ENCODE results near the gene DUOX1. TPM values are rescaled to one million over a fixed set of nuclear protein-coding genes. Genes with fewer than 3 reads are reported as not detected.

DUOX1 gene
- total and polyA plus RNA-seq, 2 donors (not counting 1 experiment from before 2014, with no cell fraction given), result 0.27 TPM; not detected in 1

DNA sequence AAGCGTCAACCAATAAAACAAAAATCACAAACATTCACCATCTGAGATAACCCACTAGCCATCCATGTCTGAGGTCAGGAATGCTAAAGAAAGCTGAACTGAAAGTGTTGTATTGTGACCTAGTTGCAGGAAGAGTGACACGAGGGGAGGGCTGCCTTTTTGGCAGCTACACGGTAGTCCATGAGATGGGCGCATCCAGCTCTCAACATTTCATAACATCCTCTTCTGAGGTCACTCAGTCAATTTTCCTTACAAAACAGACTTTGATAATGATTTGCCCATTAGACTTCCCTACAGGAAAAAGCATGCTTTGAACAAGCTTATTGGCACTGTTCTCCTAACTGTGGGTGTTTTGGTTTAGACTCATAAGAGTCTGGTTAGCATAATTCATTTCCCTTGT is 73.4 kb downstream of the DUOX1 start:
- intact Hi-C loops (cut with micrococcal nuclease), result loop anchor here (5.0 to 10.0 kb wide), 2 partner anchors 319 to 412 kb away; partner anchors contain the start of gene SLC30A4
- H3K4me3 Mint-ChIP-seq, result no peak overlapping the region
- H3K4me1 Mint-ChIP-seq, result peaks cover 7% of the 10 kb centered on the region
- no peaks in the 10 kb centered on the region for H3K9me3 Mint-ChIP-seq (ENCODE audit: insufficient read depth)
- peaks cover 9 to 15% of the 10 kb centered on the region in 2 donors for H3K4me1 ChIP-seq (ENCODE audit: control insufficient read depth in 2 of 2, insufficient read depth in 2 of 2, low read length in 2 of 2)
- TF ChIP-seq EZH2 (IDR thresholded peaks at IDR 0.05; ENCODE audit: borderline replicate concordance, insufficient read depth, low read depth, low read length, poor library complexity, severe bottlenecking), result no peak
- TF ChIP-seq, protein P1, sequence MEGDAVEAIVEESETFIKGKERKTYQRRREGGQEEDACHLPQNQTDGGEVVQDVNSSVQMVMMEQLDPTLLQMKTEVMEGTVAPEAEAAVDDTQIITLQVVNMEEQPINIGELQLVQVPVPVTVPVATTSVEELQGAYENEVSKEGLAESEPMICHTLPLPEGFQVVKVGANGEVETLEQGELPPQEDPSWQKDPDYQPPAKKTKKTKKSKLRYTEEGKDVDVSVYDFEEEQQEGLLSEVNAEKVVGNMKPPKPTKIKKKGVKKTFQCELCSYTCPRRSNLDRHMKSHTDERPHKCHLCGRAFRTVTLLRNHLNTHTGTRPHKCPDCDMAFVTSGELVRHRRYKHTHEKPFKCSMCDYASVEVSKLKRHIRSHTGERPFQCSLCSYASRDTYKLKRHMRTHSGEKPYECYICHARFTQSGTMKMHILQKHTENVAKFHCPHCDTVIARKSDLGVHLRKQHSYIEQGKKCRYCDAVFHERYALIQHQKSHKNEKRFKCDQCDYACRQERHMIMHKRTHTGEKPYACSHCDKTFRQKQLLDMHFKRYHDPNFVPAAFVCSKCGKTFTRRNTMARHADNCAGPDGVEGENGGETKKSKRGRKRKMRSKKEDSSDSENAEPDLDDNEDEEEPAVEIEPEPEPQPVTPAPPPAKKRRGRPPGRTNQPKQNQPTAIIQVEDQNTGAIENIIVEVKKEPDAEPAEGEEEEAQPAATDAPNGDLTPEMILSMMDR (IDR thresholded peaks at IDR 0.05), result no peak
- no peak for DNase-seq
- no peaks in the 10 kb centered on the region for H4K20me1 ChIP-seq (ENCODE audit: control insufficient read depth, insufficient read depth, low read length, poor library complexity, severe bottlenecking)
- ChIA-PET POLR2A (interaction anchor here (0.9 kb wide), 1 partner anchor 15 kb away, joined by 4 read pairs; no protein-coding TSS in a partner anchor), CTCF (interaction anchor here (0.6 to 9.2 kb wide), 9 partner anchors 36 to 254 kb away, joined by 3 to 79 read pairs (median 6); a partner anchor contains a TSS)
- H3K4me3 ChIP-seq (ENCODE audit: control extremely low read depth in 1 of 5, extremely low read depth in 1 of 5, insufficient read depth in 1 of 5, low read depth in 2 of 5, low read length in 4 of 5), result no peak overlapping the region
- H3K9me3 ChIP-seq (ENCODE audit: control extremely low read depth in 1 of 3, control insufficient read depth in 2 of 3, insufficient read depth in 1 of 3, low read length in 2 of 3), result no peaks in the 10 kb centered on the region
- no peak overlapping the region for H3K4me2 ChIP-seq (replicated peaks; ENCODE audit: low read depth, low read length, poor library complexity, severe bottlenecking)
- H2AFZ ChIP-seq (ENCODE audit: insufficient read depth, low read depth, low read length, poor library complexity, severe bottlenecking), result no peak overlapping the region
- no peak overlapping the region for H3K27ac ChIP-seq (ENCODE audit: low read length in 2 of 2)
- peaks cover 15% of the 10 kb centered on the region for H3K27me3 Mint-ChIP-seq
- peak overlapping the region; percentile 20 for H3K27ac Mint-ChIP-seq
- H3K79me2 ChIP-seq (ENCODE audit: control insufficient read depth, insufficient read depth, low read length), result no peaks in the 10 kb centered on the region
- 69% methylated on average over 3 of the region's 4 CpGs for WGBS (ENCODE audit: insufficient coverage)
- no peak overlapping the region for H3K9ac ChIP-seq (ENCODE audit: low read length)
- H3K27me3 ChIP-seq (replicated peaks in 1 of 4; ENCODE audit: control extremely low read depth in 1 of 4, control insufficient read depth in 3 of 4, insufficient read depth in 4 of 4, low read length in 3 of 4), result peaks cover 0 to 3% (median 0%) of the 10 kb centered on the region in 4 experiments
- no peak for ATAC-seq (ENCODE audit: low read depth)
- H3K36me3 ChIP-seq (replicated peaks in 1 of 2; ENCODE audit: control extremely low read depth in 1 of 2, control insufficient read depth in 1 of 2, extremely low read depth in 1 of 2, insufficient read depth in 2 of 2, low read length in 1 of 2), result no peaks in the 10 kb centered on the region

DNA sequence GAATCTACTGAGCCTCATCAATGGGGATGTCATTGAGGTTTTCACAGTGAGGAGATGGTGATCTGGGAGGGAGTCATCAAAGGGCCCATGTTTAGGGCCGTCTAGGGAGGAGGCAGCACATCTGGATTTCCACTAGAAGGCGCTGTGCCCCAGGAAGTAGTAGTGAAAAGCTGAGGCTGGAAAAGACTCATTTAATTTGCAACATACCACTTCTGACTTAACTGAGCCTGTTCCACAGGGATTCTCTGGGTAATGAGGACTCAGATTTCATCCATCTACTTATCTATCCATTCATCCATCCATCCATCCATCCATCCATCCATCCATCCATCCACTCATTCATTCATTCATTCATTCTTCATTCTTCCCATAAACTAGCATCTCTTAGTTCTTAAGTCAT is 75.4 kb downstream of the DUOX1 start:
- no peak overlapping the region for H2AFZ ChIP-seq (ENCODE audit: insufficient read depth, low read depth, low read length, poor library complexity, severe bottlenecking)
- no peak overlapping the region for H3K27ac Mint-ChIP-seq
- no peak for ATAC-seq (ENCODE audit: low read depth)

More for the DNA sequence above, 75.4 kb downstream of the DUOX1 start:
- H3K4me3 ChIP-seq (ENCODE audit: control extremely low read depth in 1 of 5, extremely low read depth in 1 of 5, insufficient read depth in 1 of 5, low read depth in 2 of 5, low read length in 4 of 5), result no peak overlapping the region
- no peak overlapping the region for H3K4me3 Mint-ChIP-seq
- H3K4me1 ChIP-seq (ENCODE audit: control insufficient read depth in 2 of 2, insufficient read depth in 2 of 2, low read length in 2 of 2), result peaks cover 6 to 8% of the 10 kb centered on the region in 2 donors
- intact Hi-C loops (cut with micrococcal nuclease), result loop anchor here (1.0 to 10.0 kb wide), 2 partner anchors 194 to 410 kb away; no protein-coding TSS in a partner anchor
- no peak overlapping the region for H3K9ac ChIP-seq (ENCODE audit: low read length)
- WGBS (ENCODE audit: insufficient coverage), result no CpG with 5 or more reads among the region's 2 CpGs
- H3K4me2 ChIP-seq (replicated peaks; ENCODE audit: low read depth, low read length, poor library complexity, severe bottlenecking), result no peak overlapping the region
- no peaks in the 10 kb centered on the region for H4K20me1 ChIP-seq (ENCODE audit: control insufficient read depth, insufficient read depth, low read length, poor library complexity, severe bottlenecking)
- no peak overlapping the region for H3K27ac ChIP-seq (ENCODE audit: low read length in 2 of 2)
- H3K27me3 Mint-ChIP-seq, result peaks cover 24% of the 10 kb centered on the region
- POLR2A ChIA-PET, result interaction anchor here (0.6 kb wide), 1 partner anchor 192 kb away, joined by 10 read pairs; no protein-coding TSS in a partner anchor
- H3K27me3 ChIP-seq (replicated peaks in 1 of 4; ENCODE audit: control extremely low read depth in 1 of 4, control insufficient read depth in 3 of 4, insufficient read depth in 4 of 4, low read length in 3 of 4), result peaks cover 0 to 3% (median 0%) of the 10 kb centered on the region in 4 experiments
- H3K79me2 ChIP-seq (ENCODE audit: control insufficient read depth, insufficient read depth, low read length), result no peaks in the 10 kb centered on the region
- TF ChIP-seq EZH2 (IDR thresholded peaks at IDR 0.05; ENCODE audit: borderline replicate concordance, insufficient read depth, low read depth, low read length, poor library complexity, severe bottlenecking), result no peak
- TF ChIP-seq, protein P1 (IDR thresholded peaks at IDR 0.05), result peak; percentile 67
- no peaks in the 10 kb centered on the region for H3K9me3 Mint-ChIP-seq (ENCODE audit: insufficient read depth)
- CTCF ChIA-PET, result interaction anchor here (0.9 to 9.2 kb wide), 10 partner anchors 13 to 253 kb away, joined by 3 to 79 read pairs (median 4); no protein-coding TSS in a partner anchor
- H3K9me3 ChIP-seq (ENCODE audit: control extremely low read depth in 1 of 3, control insufficient read depth in 2 of 3, insufficient read depth in 1 of 3, low read length in 2 of 3), result peaks cover 0 to 3% (median 0%) of the 10 kb centered on the region in 3 donors
- H3K4me1 Mint-ChIP-seq, result no peaks in the 10 kb centered on the region
- no peaks in the 10 kb centered on the region for H3K36me3 ChIP-seq (replicated peaks in 1 of 2; ENCODE audit: control extremely low read depth in 1 of 2, control insufficient read depth in 1 of 2, extremely low read depth in 1 of 2, insufficient read depth in 2 of 2, low read length in 1 of 2)
- peak; percentile 61 for DNase-seq
